GM23338 (cell line): Measurements from ENCODE around the gene ATP10D. TPM values are rescaled to one million over a fixed set of nuclear protein-coding genes. Genes with fewer than 3 reads are reported as not detected.

ENCODE experiments used
- ATAC-seq: fragments of 200-7000 bp; cut with Tn5 transposase; 3 replicates; pipeline ENCODE4 v1.9.1; 2020
- DNase-seq: peaks from one replicate; pipeline ENCODE4 v3.0.0-alpha.2; 2015; ENCODE audit warnings: low spot score
- H2AFZ ChIP-seq: fragments of 200-600 bp; sonication (generic); 2 replicates; pipeline ENCODE4 v1.8.0; 2016; ENCODE audit warnings: antibody characterized with exemption, mild to moderate bottlenecking, moderate library complexity
- H3F3A ChIP-seq: fragments of 200-600 bp; sonication (generic); replicated peaks from 2 replicates; pipeline ENCODE4 v1.8.0; 2017; ENCODE audit warnings: antibody characterized with exemption, mixed run types, low read depth
- H3K27ac ChIP-seq: fragments of 200-600 bp; sonication (generic); 2 replicates; pipeline ENCODE4 v1.6.1; 2016; ENCODE audit warnings: low read depth
- H3K27me3 ChIP-seq: fragments of 200-600 bp; sonication (generic); 2 replicates; pipeline ENCODE4 v1.8.0; 2016; ENCODE audit warnings: mild to moderate bottlenecking, mixed run types, moderate library complexity; ENCODE audit not compliant: insufficient read depth
- H3K36me3 ChIP-seq: fragments of 200-600 bp; sonication (generic); 2 replicates; pipeline ENCODE4 v1.8.0; 2016; ENCODE audit warnings: mild to moderate bottlenecking; ENCODE audit not compliant: insufficient read depth
- H3K4me1 ChIP-seq: fragments of 200-600 bp; sonication (generic); 2 replicates; pipeline ENCODE4 v1.8.0; 2016; ENCODE audit warnings: mild to moderate bottlenecking, moderate library complexity; ENCODE audit not compliant: insufficient read depth
- H3K4me2 ChIP-seq: fragments of 200-600 bp; sonication (generic); 2 replicates; pipeline ENCODE4 v1.7.1; 2017; ENCODE audit warnings: mixed run types
- H3K4me3 ChIP-seq: fragments of 200-600 bp; sonication (generic); 2 replicates; pipeline ENCODE4 v1.6.1; 2016; ENCODE audit warnings: mixed run types
- H3K79me2 ChIP-seq: fragments of 200-600 bp; sonication (generic); replicated peaks from 2 replicates; pipeline ENCODE4 v1.8.0; 2017; ENCODE audit warnings: mild to moderate bottlenecking; ENCODE audit not compliant: insufficient read depth
- H3K9me2 ChIP-seq: fragments of 200-600 bp; sonication (generic); 2 replicates; pipeline ENCODE4 v1.8.0; 2017; ENCODE audit not compliant: insufficient read depth
- H4K20me1 ChIP-seq: fragments of 200-600 bp; sonication (generic); replicated peaks from 2 replicates; pipeline ENCODE4 v1.8.0; 2017; ENCODE audit warnings: mild to moderate bottlenecking; ENCODE audit not compliant: insufficient read depth
- H3K27ac Mint-ChIP-seq: 2 replicates; pipeline ENCODE4 v1.8.0; 2020; ENCODE audit warnings: inconsistent platforms, mild to moderate bottlenecking, moderate library complexity, mixed read lengths
- H3K27me3 Mint-ChIP-seq: 3 replicates; pipeline ENCODE4 v1.8.0; 2022; ENCODE audit warnings: low read depth, mild to moderate bottlenecking, moderate library complexity, mixed read lengths, inconsistent platforms; ENCODE audit not compliant: insufficient read depth, poor library complexity
- H3K36me3 Mint-ChIP-seq: 3 replicates; pipeline ENCODE4 v1.8.0; 2021; ENCODE audit warnings: low read depth, mild to moderate bottlenecking, inconsistent platforms, moderate library complexity, mixed read lengths
- H3K4me1 Mint-ChIP-seq: 3 replicates; pipeline ENCODE4 v1.8.0; 2020; ENCODE audit warnings: mild to moderate bottlenecking, inconsistent platforms, mixed read lengths
- H3K4me3 Mint-ChIP-seq: 3 replicates; pipeline ENCODE4 v1.8.0; 2021; ENCODE audit warnings: moderate library complexity, mild to moderate bottlenecking, inconsistent platforms, mixed read lengths
- H3K9me3 Mint-ChIP-seq: 3 replicates; pipeline ENCODE4 v1.8.0; 2020; ENCODE audit warnings: moderate library complexity, mild to moderate bottlenecking, inconsistent platforms, mixed read lengths
- CREB1 ChIP-seq: fragments of 250-450 bp; sonication (Bioruptor Pico); IDR thresholded peaks from 2 replicates; pipeline ENCODE4 v1.5.0; 2020; ENCODE audit warnings: low read depth, mild to moderate bottlenecking, moderate library complexity
- CTCF ChIP-seq, 2 experiments: fragments of 200-600 bp in 1 of 2; sonication (generic) in 1 of 2; conservative IDR thresholded peaks; 2 replicates each; pipeline versions ENCODE4 v1.5.1 to v1.6.1; 2016 to 2017; ENCODE audit warnings: antibody characterized with exemption in 2 of 2, low read depth in 2 of 2, mild to moderate bottlenecking in 2 of 2, moderate library complexity in 1 of 2
- ETS1 ChIP-seq: IDR thresholded peaks from 2 replicates; pipeline ENCODE4 v1.6.1; 2016; ENCODE audit warnings: antibody characterized with exemption
- EZH2 ChIP-seq: fragments of 200-600 bp; sonication (generic); IDR thresholded peaks from one replicate; pipeline ENCODE4 v1.8.0; 2017; ENCODE audit warnings: antibody characterized with exemption, mild to moderate bottlenecking, low read depth; ENCODE audit not compliant: unreplicated experiment
- EZH2phosphoT487 ChIP-seq: fragments of 200-600 bp; sonication (generic); IDR thresholded peaks from one replicate; pipeline ENCODE4 v1.8.1; 2018; ENCODE audit warnings: antibody characterized with exemption; ENCODE audit not compliant: unreplicated experiment
- JUNB ChIP-seq: IDR thresholded peaks from one replicate; pipeline ENCODE4 v1.6.1; 2016; ENCODE audit warnings: antibody characterized with exemption; ENCODE audit not compliant: unreplicated experiment
- NANOG ChIP-seq: IDR thresholded peaks from 2 replicates; pipeline ENCODE4 v1.6.1; 2016; ENCODE audit warnings: antibody characterized with exemption, borderline replicate concordance
- POLR2AphosphoS5 ChIP-seq: IDR thresholded peaks from 2 replicates; pipeline ENCODE4 v1.6.1; 2016; ENCODE audit warnings: antibody characterized with exemption, low read depth
- REST ChIP-seq: IDR thresholded peaks from one replicate; pipeline ENCODE4 v1.6.1; 2018; ENCODE audit warnings: antibody characterized with exemption; ENCODE audit not compliant: unreplicated experiment
- STAT1 ChIP-seq: IDR thresholded peaks from one replicate; pipeline ENCODE4 v1.6.1; 2016; ENCODE audit warnings: antibody characterized with exemption; ENCODE audit not compliant: unreplicated experiment
- ZNF114 ChIP-seq: fragments of 250-450 bp; sonication (Bioruptor Pico); IDR thresholded peaks from 2 replicates; pipeline ENCODE4 v1.5.0; 2020; ENCODE audit warnings: mild to moderate bottlenecking, moderate library complexity
- ZNF331 ChIP-seq: fragments of 250-450 bp; sonication (Bioruptor Pico); IDR thresholded peaks from 2 replicates; pipeline ENCODE4 v1.5.0; 2020; ENCODE audit warnings: low read depth, mild to moderate bottlenecking, moderate library complexity
- ZNF462 ChIP-seq: fragments of 250-450 bp; sonication (Bioruptor Pico); IDR thresholded peaks from 2 replicates; pipeline ENCODE4 v1.5.0; 2020; ENCODE audit warnings: mild to moderate bottlenecking, moderate library complexity
- polyA plus RNA-seq: library from polyadenylated mRNA; unstranded; fragments of >200 nt; fragmentation: Nextera tagmentation; extraction: Ambion mirVana; gene quantifications from 2 replicates; pipeline ENCODE4 v1.2.1, GENCODE V29; 2016
- total RNA-seq: library from RNA; depleted of rRNA; stranded (reverse); fragments of >200 nt; shearing (Covaris generic); gene quantifications from 2 replicates; pipeline ENCODE4 v1.2.3, GENCODE V29; 2014

Gene ATP10D
- total and polyA plus RNA-seq, 2 experiments from 2014 or later = 4.5 to 4.7 TPM

- Histone ChIP-seq H3K27ac (no peak overlapping the region), H3K4me3 (no peak overlapping the region), H3F3A (no peaks in the 10 kb centered on the region), H3K36me3 (no peaks in the 10 kb centered on the region), H3K4me1 (no peaks in the 10 kb centered on the region), H4K20me1 (no peaks in the 10 kb centered on the region), H3K27me3 (no peaks in the 10 kb centered on the region), H3K79me2 (no peaks in the 10 kb centered on the region), H3K9me2 (no peaks in the 10 kb centered on the region), H3K4me2 (no peak overlapping the region), H2AFZ (no peak overlapping the region)
- ATAC-seq (no peak), DNase-seq (no peak)
- no peak overlapping the region for H3K27ac Mint-ChIP-seq
- no peaks in the 10 kb centered on the region for H3K4me1 Mint-ChIP-seq
- H3K27me3 Mint-ChIP-seq = no peaks in the 10 kb centered on the region
- no peak overlapping the region for H3K4me3 Mint-ChIP-seq
- H3K9me3 Mint-ChIP-seq = no peaks in the 10 kb centered on the region
- no peak for TF ChIP-seq EZH2
- no peak for TF ChIP-seq ETS1
- no peak for TF ChIP-seq REST
- no peak for TF ChIP-seq ZNF114 (CRISPR knock-in tag)
- no peak for TF ChIP-seq ZNF331 (CRISPR knock-in tag)
- no peak for TF ChIP-seq NANOG
- no peak for TF ChIP-seq CTCF (conservative IDR thresholded peaks at IDR 0.05; ENCODE audit: low read depth in 2 of 2)
- no peak for TF ChIP-seq CREB1 (CRISPR knock-in tag)
- TF ChIP-seq ZNF462 (CRISPR knock-in tag) = no peak
- TF ChIP-seq POLR2AphosphoS5 = no peak
- TF ChIP-seq JUNB = no peak
- TF ChIP-seq STAT1 = no peak
- no peak for TF ChIP-seq EZH2phosphoT487
- no peaks in the 10 kb centered on the region for H3K36me3 Mint-ChIP-seq
Observed at GRCh38 chr4:47597696-47598095, 112.6 kb downstream of the ATP10D start.
